HG03432 (cell line): Measurements from ENCODE around the gene TACR3.
A peak's percentile ranks its signal among the peaks of the same experiment; 100 is the strongest.
"Not testable (repeated sequence)": the region's sequence is repeated elsewhere in the genome, so short reads cannot be mapped to it uniquely, and the experiment has no call there.

Experiments
- ATAC-seq: cut with Tn5 transposase; IDR thresholded peaks from one replicate; pipeline ENCODE4 v1.9.1; 2021; ENCODE audit warnings: mild to moderate bottlenecking, moderate library complexity; ENCODE audit not compliant: unreplicated experiment

TACR3 gene, protein sequence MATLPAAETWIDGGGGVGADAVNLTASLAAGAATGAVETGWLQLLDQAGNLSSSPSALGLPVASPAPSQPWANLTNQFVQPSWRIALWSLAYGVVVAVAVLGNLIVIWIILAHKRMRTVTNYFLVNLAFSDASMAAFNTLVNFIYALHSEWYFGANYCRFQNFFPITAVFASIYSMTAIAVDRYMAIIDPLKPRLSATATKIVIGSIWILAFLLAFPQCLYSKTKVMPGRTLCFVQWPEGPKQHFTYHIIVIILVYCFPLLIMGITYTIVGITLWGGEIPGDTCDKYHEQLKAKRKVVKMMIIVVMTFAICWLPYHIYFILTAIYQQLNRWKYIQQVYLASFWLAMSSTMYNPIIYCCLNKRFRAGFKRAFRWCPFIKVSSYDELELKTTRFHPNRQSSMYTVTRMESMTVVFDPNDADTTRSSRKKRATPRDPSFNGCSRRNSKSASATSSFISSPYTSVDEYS

DNA sequence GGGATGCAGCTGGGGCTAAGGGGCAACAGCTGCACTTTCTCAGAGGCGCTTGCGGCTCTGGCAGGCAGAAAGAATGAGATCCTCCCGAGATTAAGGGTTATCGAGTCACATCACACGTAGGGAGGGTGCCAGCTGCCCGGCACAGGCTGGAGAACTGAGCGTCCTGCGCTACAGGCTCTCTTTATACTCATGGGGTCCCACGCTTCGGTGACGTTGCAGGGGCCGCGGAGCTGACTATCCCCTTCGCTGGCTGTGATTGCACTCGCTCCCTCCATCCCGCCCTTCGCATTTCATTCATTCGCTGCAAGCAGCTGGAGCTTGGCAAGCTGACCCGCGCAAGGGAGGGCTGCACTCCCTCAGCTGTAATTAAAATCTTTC, at the start of gene TACR3:
TSS of gene TACR3 (minus strand) at position 156 of the 378 bp plus-strand sequence. CDS start 310 bp downstream, outside the sequence.
- ATAC-seq = no peak

DNA sequence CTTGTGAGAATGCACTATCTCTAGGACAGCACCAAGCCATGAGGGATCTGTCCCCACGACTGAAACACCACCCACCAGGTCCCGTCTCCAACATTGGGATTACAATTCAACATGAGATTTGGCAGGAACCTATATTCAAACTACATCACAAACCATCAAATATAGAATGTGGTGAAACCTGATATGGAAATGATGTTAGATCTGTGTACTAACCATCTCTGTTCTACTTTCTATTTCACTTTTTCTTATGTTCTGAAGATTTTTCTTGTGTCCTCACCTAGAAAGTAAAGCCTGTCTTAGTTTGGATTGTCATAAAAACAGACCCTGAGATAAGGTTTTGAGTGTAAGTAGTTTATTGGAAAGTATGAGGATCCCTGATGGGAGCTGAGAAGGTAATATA, 37.8 kb upstream of the TACR3 start:
- ATAC-seq = peak; percentile 44

DNA sequence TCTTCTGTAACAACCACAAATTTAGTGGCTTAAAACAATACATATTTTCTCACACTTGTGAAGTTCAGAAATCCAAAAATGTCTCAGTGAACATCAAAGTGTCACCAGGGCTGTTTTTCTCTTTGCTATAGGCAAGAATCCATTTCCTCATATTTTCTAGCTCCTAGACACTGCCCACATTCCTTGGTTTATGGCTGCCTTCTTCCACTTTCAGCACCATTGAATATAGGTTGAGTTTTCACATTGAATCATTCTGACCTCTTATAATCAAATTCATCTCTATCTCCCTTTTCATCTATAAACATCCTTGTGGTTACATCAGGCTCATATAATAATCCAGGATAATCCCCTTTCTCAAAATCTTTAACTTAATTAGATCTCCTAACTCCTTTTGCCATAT, 37.0 kb upstream of the TACR3 start:
- ATAC-seq = no peak

DNA sequence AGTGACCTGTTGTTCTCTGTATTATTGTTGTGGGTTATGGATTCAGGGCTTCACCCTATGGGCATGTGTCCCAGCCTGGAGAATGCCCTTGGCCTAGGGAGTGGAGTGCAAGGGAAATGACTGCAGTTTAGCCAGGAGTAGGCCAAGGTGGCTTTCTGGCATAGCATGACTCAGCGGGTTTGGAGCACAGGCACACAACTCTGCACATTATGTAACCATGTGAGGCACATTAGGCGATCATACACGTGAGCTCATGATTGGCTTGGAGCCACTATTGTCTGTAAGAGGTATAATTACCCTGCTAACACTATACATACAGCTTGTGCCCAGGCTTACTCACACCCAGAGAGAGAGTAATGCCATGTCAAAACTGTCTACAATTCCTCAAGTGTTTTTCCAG, 35.1 kb upstream of the TACR3 start:
- ATAC-seq = no peak

DNA sequence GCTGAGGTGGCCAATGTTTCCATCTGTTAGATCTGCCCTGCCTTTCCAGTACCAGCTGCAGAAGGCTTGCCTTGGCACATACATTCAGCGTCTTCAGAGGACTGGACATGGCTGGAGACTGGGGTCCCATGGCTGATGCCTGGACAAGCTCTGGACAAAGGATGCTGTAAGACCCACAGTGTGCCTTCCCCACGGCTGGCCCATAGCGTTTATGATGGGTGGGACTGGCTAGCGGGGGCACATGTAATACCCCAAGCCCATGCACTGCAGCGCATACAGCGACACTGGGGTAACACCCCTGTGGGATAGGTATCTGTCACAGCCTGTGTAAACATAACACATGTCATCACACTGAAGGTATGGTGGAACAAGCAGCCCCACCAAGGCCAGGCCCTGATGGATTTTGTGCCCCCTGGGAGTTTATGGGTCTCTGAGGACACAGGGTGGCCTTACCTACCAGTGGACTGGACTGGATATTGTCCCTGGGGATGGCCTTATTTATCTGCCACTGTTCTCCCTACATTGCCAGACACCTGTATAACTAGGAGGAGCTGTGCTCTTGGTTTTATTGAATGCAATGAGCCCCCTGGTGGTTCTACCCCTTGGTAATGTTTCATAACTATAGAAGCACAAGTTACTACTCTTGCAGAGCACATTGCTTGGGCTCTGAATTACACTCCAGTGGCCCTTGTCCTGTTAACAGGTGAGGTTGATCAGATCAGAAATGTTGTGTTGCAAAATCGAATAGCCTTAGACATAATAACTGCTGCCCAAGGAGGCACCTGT, 34.3 kb upstream of the TACR3 start:
- no peak for ATAC-seq

DNA sequence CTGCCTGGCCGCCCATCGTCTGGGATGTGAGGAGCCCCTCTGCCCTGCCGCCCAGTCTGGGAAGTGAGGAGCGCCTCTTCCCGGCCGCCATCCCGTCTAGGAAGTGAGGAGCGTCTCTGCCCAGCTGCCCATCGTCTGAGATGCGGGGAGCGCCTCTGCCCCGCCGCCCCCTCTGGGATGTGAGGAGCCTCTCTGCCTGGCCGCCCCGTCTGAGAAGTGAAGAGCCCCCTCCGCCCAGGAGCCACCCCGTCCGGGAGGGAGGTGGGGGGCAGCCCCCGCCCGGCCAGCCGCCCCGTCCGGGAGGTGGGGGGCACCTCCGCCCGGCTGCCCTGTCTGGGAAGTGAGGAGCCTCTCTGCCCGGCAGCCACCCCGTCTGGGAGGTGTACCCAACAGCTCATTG, 3.4 kb upstream of the TACR3 start:
- ATAC-seq = not testable (repeated sequence)

DNA sequence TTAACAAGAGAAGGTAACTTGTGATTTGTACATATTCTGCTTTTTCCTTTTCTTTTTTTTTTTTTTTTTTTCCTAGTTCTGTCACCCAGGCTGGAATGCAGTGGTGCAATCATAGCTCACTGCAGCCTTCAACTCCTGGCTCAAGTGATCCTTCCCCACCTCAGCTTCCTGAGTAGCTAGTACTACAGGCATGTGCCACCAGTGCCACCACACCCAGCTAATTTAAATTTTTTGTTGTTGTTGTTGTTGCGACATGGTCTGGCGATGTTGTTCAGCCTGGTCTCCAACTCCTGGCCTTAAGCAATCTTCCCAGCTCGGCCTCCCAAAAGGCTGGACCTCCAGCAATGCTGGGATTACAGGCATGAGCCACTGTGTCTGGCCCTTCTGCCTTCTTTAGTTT, 1.5 kb upstream of the TACR3 start:
- ATAC-seq = no peak

DNA sequence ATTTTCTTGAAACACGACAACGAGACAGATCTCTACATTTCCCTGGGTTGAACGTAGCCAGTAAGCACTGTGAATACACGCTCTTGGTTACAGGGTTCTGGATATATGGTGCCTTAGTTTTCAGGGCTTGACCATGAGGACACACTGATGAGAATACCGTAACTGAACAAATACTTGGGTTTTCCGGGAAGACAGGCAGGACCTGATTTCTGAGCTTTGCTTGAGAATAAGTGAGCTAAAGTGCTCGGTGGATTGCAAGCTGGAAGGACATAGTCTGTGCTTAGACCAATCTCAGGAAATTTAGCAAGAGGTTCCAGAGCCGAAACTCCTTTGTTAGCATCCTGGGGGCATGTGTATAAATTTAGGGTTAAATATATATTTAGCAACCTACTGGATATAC, 876 bp upstream of the TACR3 start:
- no peak for ATAC-seq

DNA sequence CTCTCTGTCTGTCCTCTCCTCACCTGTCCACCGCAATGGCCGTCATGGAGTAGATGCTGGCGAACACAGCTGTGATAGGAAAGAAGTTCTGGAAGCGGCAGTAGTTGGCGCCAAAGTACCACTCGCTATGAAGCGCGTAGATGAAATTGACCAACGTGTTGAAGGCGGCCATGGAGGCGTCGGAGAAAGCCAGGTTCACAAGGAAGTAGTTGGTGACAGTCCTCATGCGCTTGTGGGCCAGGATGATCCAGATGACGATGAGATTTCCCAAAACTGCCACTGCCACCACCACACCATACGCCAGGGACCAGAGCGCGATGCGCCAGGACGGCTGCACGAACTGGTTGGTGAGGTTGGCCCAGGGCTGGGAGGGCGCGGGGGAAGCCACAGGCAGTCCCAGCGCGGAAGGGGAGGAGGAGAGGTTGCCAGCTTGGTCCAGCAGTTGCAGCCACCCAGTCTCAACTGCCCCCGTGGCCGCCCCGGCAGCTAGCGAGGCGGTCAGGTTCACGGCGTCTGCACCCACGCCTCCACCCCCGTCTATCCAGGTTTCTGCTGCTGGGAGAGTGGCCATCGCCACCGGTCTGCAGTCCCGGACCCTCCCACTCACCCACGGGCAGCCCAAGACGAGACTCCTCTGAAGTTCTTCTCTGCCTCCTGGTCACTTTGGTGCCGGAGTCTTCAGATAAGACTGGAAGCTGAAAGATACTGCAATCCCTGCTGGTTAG, 518 bp downstream of the TACR3 start:
- no peak for ATAC-seq

DNA sequence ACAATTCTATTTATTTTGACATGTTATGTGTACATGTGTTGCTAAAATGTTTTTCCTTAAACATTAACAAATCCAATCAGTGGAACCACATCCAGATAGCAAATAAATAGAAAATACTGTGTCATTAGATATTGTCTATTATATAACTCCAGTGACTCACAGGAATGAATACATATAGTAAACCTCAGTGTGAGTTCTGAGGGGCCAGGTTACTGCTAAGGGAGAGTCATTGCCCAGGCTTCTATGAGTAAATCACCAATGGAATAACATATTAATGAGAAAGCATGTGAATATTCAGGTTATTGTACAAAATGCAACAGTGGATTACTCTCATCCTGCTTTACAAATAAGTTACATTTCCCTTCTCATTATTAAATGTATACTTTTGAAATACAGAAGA, 27.2 kb downstream of the TACR3 start:
- no peak for ATAC-seq

DNA sequence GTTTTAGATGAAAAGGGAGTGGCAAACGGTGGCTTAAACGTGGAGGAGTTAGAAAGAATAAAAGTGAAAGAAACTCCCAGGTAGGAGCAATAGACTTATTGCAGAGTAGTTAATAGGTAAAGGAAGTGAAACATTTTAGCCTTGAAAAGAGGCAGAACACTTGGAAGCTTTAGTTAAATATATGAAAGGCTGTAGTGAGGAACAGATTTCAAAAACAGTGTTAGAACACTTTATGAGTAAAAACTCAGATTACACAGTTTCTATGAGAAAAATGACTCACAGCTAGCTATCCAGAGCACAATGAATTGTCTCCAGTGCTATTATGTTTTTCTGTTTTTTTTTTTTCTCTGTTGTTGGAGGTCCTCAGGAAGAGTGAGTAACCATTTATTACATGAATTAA, 45.8 kb downstream of the TACR3 start:
- ATAC-seq = no peak

DNA sequence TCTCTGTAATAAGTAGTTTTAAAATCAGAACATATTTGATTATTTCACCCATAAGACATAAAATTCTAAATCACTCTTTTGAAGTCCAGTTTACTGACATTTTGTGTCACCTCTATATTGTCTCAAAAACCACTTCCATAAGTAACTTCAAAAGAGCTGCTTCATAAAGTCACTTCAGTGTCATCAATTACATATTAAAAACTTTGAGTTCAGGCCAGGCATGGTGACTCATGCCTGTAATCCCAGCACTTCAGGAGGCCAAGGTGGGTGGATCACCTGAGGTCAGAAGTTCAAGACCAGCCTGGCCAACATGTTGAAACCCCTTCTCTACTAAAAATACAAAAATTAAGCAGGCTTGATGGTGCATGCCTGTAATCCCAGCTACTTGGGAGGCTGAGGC, 53.0 kb downstream of the TACR3 start:
- ATAC-seq = not testable (repeated sequence)

DNA sequence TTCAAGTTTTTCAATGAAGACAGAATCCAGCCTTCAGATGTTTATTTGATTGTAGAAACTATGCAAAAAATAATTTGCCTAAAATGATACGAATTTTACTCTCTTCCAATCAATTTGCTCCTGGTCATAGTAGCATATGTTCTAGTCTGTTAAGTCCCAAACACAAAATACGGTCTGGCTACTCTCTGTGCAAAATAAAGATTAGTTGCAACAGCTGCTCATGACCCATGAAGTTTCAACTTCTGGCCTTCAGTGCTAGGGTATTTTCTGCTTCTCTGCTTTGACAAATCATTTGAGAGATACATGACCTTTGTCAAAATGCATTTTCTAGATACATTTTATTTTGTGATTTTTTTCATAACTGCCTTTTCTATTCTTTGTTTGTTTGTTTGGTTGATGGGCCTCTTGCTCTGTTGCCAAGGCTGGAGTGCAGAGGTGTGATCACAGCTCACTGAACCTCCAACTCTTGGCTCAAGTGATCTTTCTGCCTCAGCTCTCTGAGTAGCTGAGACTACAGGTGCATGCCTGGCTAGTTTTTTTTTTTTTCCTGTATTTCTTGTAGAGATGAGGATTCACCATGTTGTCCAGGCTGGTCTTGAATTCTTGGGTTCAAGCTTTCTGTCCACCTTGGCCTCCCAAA, 55.2 kb downstream of the TACR3 start:
- ATAC-seq = no peak

DNA sequence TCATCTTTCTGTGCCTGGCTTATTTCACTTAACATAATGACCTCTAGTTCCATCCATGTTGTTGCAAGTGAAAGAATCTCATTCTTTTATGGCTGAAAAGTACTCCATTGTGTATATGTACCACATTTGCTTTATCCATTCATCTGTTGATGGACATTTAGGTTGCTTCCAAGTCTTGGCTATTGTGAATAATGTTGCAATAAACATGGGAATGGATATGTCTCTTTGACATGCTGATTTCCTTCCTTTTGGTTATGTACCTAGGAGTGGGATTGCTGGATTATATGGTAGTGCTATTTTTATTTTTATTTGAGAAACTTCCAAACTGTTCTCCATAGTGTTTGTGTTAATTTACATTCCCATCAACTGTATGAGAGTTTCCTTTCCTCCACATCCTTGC, 71.2 kb downstream of the TACR3 start:
- ATAC-seq = no peak

DNA sequence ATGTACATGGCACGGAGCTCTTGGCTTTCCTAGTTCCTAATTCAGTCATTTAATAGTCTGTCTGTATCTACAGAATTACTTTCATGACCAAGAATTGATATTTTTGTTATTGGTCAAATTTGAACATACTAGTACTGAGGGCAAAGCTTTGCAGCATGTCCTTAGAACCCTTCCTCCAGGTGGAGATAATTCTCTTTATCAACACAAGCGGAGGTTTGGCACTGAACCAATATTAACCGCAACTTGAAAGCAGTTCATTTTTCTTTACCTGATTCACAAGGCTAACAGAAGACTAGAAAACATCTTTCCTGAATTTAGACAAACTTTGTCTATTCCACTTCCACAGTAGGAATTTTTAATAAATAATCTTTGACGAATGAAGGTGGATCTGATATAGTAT, 73.8 kb downstream of the TACR3 start:
- no peak for ATAC-seq

DNA sequence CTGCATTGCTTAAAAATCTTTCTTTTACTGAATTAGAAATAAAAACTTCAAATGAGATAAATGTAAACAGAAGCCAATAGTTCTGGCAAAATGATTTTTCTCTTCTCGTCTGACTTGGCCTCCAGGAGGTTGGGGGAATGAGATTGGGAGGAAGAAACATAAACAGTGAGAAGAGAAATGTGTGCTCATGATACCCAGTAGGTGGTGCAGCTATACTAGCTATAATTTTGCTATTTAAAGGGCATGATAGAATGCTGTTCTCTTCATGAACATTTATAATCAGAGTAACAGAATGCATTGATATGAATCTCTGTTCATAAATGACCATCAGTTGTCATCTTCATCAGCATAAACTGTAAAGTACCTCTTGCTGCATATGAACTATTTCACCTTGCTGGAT, 85.5 kb downstream of the TACR3 start:
- ATAC-seq = no peak

DNA sequence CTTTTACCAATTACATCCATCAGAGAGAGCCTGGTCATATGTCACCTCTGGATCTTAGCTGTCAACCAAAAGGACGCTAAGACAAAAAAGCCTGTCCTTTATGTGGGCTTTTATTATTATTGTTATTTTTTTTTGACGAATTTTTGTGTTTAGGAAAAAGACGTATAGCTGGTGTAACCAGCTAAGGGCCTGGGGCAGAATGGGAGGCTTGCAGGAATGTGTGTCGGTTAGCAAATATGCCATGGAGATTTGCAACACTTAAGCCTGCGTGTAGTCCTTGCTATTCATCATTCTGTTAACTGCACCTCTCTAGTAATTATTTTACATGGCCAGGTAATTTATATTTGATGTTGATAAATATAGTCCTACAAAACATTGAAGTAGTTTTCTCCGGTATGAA, 93.5 kb downstream of the TACR3 start:
- no peak for ATAC-seq

DNA sequence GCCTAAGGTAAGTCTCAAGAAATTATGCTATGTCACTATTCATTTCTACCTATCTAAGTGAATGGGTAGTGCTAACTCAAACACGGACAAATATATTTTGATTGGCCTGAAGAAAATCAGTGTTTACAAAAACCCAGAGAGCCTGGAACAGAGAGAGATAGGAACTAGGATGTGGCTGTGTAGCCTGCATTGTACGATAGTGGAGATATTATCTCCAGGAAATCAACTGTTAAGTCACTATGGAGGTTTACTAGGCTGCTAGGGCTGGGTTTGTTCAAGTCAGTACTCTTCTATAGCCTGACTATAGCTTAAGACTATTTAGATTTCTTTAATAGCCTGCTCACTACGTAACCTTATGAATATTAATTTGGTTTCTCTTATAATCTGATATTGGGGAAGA, 127.9 kb downstream of the TACR3 start:
- no peak for ATAC-seq

DNA sequence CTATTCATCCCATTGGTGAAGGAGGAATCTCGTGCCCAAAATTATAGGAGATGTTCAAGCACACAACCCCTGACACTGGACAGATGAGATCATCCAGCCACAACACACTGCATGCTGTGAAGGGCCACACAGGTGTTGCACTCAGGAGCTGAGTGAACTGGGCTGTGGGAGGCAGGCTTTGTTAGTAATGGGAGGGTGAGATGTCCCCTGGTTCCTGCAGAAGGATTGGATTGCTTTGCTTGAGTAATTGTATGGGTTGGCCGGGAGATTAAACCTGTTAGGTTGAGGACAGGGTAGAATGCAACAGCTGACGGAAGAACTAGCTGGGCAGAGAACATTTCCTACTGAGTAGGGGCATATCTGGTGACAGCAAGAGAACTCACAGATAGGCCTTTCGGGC, 152.2 kb downstream of the TACR3 start:
- no peak for ATAC-seq

DNA sequence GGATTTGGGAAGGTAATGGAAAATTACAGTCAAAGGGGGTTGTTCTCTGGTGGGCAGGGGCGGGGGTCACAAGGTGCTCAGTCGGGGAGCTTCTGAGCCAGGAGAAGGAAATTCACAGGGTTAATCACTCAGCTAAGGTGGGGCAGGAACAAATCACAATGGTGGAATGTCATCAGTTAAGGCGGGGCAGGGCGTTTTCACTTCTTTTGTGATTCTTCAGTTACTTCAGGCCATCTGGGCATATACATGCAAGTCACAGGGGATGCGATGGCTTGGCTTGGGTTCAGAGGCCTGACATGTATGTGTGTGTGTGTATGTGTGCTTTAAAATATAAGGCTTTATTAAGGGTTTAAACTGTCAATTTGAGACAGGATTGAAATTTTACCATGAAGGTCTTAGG, 160.6 kb downstream of the TACR3 start:
- not testable (repeated sequence) for ATAC-seq
